Suppressor macrophage treated with lipopolysaccharide for 1 hour (primary cell): ENCODE results near the gene ASIP.

ENCODE experiments used
- DNase-seq, 3 donors: peaks; one replicate each; pipeline ENCODE4 v3.0.0-alpha.2; 2020 to 2022

Gene ASIP

GRCh38 chr20:34312544-34313217 is 71.5 kb downstream of the ASIP start:
- peak; percentile 92 to 95 (median 94) for DNase-seq

DNA sequence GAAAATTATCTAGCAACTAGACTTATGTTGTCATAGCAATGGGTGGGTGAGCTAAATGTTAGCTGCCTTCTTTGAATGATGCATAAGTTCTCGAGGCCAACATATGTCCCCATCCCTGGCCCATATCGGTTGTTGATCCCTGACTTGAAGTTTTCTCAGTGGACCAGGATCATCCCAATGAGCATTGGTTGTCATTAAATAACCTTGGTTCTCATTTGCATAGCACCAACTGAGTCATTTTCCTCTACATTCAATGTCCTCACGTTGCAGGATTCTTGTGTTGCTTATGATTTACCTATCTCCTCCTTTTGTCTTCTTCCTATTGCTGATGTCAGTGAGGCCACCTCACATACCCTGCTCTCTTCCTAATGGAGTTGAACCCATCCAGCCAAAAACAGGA is 74.0 kb downstream of the ASIP start:
- DNase-seq = no peak

GRCh38 chr20:34316196-34316814 is 75.1 kb downstream of the ASIP start:
- DNase-seq = peak; percentile 73 to 76 (median 74)
